SJSA1 (cell line): ENCODE data around the gene PPIP5K2. TPM values are rescaled to one million over a fixed set of nuclear protein-coding genes. Genes with fewer than 3 reads are reported as not detected.

Experiments
- DNase-seq, 2 experiments: peaks; one replicate each; pipeline ENCODE4 v3.0.0-alpha.2; 2015 to 2020; ENCODE audit warnings: low spot score in 2 of 2, low read depth in 1 of 2
- H3K27ac ChIP-seq: fragments of 250-450 bp; sonication (Bioruptor Pico); 2 replicates; pipeline ENCODE4 v1.5.1; 2020; ENCODE audit warnings: mild to moderate bottlenecking, moderate library complexity
- H3K27me3 ChIP-seq: fragments of 250-450 bp; sonication (Bioruptor Pico); replicated peaks from 2 replicates; pipeline ENCODE4 v1.5.1; 2020; ENCODE audit warnings: mild to moderate bottlenecking, moderate library complexity
- H3K36me3 ChIP-seq: fragments of 250-450 bp; sonication (Bioruptor Pico); 2 replicates; pipeline ENCODE4 v1.5.1; 2020; ENCODE audit warnings: mild to moderate bottlenecking
- H3K4me1 ChIP-seq: fragments of 250-450 bp; sonication (Bioruptor Pico); replicated peaks from 2 replicates; pipeline ENCODE4 v1.6.1; 2021; ENCODE audit warnings: mild to moderate bottlenecking
- H3K4me3 ChIP-seq: fragments of 250-450 bp; sonication (Bioruptor Pico); 2 replicates; pipeline ENCODE4 v1.5.1; 2020; ENCODE audit warnings: mild to moderate bottlenecking
- H3K9me3 ChIP-seq: fragments of 250-450 bp; sonication (Bioruptor Pico); replicated peaks from 2 replicates; pipeline ENCODE4 v1.5.1; 2020; ENCODE audit warnings: mild to moderate bottlenecking
- total RNA-seq: library from RNA; depleted of rRNA; stranded (reverse); fragments of >200 nt; shearing (Covaris generic); gene quantifications from 2 replicates; pipeline ENCODE4 v1.2.3, GENCODE V29; 2014

PPIP5K2 gene
- total RNA-seq, 1 experiment from 2014 or later = 118 TPM

GRCh38 chr5:103109277-103109676, 10.8 kb upstream of the PPIP5K2 start:
- H3K27me3 ChIP-seq = no peaks in the 10 kb centered on the region
- DNase-seq = no peak
- no peak overlapping the region for H3K4me3 ChIP-seq
- H3K36me3 ChIP-seq = no peaks in the 10 kb centered on the region
- no peak overlapping the region for H3K27ac ChIP-seq
- no peaks in the 10 kb centered on the region for H3K4me1 ChIP-seq
- H3K9me3 ChIP-seq = no peaks in the 10 kb centered on the region

- no peaks in the 10 kb centered on the region for H3K9me3 ChIP-seq
- no peaks in the 10 kb centered on the region for H3K36me3 ChIP-seq
- H3K27me3 ChIP-seq = no peaks in the 10 kb centered on the region
- no peak overlapping the region for H3K4me3 ChIP-seq
- DNase-seq = no peak
- no peak overlapping the region for H3K27ac ChIP-seq
- H3K4me1 ChIP-seq = no peaks in the 10 kb centered on the region
Observed at GRCh38 chr5:103110403-103110802, 9.7 kb upstream of the PPIP5K2 start.

GRCh38 chr5:103111468-103111867, 8.6 kb upstream of the PPIP5K2 start:
- H3K4me1 ChIP-seq = no peaks in the 10 kb centered on the region

GRCh38 chr5:103112910-103113309, 7.2 kb upstream of the PPIP5K2 start:
- Histone ChIP-seq H3K9me3 (no peaks in the 10 kb centered on the region), H3K27me3 (no peaks in the 10 kb centered on the region), H3K27ac (no peak overlapping the region), H3K4me3 (no peak overlapping the region), H3K36me3 (no peaks in the 10 kb centered on the region), H3K4me1 (peaks cover 4% of the 10 kb centered on the region)
- no peak for DNase-seq

More at GRCh38 chr5:103111468-103111867, 8.6 kb upstream of the PPIP5K2 start:
- Histone ChIP-seq H3K9me3 (no peaks in the 10 kb centered on the region), H3K4me3 (no peak overlapping the region), H3K27me3 (no peaks in the 10 kb centered on the region), H3K27ac (no peak overlapping the region), H3K36me3 (no peaks in the 10 kb centered on the region)
- DNase-seq = no peak

- H3K36me3 ChIP-seq = no peaks in the 10 kb centered on the region
- H3K9me3 ChIP-seq = no peaks in the 10 kb centered on the region
- H3K4me3 ChIP-seq = no peak overlapping the region
- DNase-seq = no peak
- H3K27me3 ChIP-seq = no peaks in the 10 kb centered on the region
- no peak overlapping the region for H3K27ac ChIP-seq
- peaks cover 10% of the 10 kb centered on the region for H3K4me1 ChIP-seq
Observed at GRCh38 chr5:103114440-103114839, 5.7 kb upstream of the PPIP5K2 start.

GRCh38 chr5:103117471-103117991, 2.6 kb upstream of the PPIP5K2 start:
- no peak overlapping the region; the same call in 1 of the 2 replicates for H3K27ac ChIP-seq
- H3K9me3 ChIP-seq = no peaks in the 10 kb centered on the region
- no peaks in the 10 kb centered on the region for H3K27me3 ChIP-seq
- no peak overlapping the region for H3K4me3 ChIP-seq
- peaks cover 17% of the 10 kb centered on the region for H3K4me1 ChIP-seq
- H3K36me3 ChIP-seq = no peaks in the 10 kb centered on the region
- no peak for DNase-seq

- Histone ChIP-seq H3K27ac (peak overlapping the region; percentile 97), H3K4me1 (peaks cover 17% of the 10 kb centered on the region), H3K36me3 (no peaks in the 10 kb centered on the region; the same call in 1 of the 2 replicates), H3K4me3 (peak overlapping the region; percentile 55), H3K9me3 (no peaks in the 10 kb centered on the region), H3K27me3 (no peaks in the 10 kb centered on the region)
- DNase-seq = no peak
Observed at GRCh38 chr5:103119070-103119764, 884 bp upstream of the PPIP5K2 start.

- peak in 1 of 2 experiments; percentile 43 for DNase-seq
- H3K36me3 ChIP-seq = no peaks in the 10 kb centered on the region; the same call in 1 of the 2 replicates
- peaks cover 17% of the 10 kb centered on the region for H3K4me1 ChIP-seq
- H3K9me3 ChIP-seq = no peaks in the 10 kb centered on the region
- H3K27ac ChIP-seq = peak overlapping the region; percentile 97
- H3K27me3 ChIP-seq = no peaks in the 10 kb centered on the region
- peak overlapping the region; percentile 55 for H3K4me3 ChIP-seq
Observed at GRCh38 chr5:103120607-103121200, 603 bp downstream of the PPIP5K2 start.

- peaks cover 17% of the 10 kb centered on the region for H3K4me1 ChIP-seq
- H3K27me3 ChIP-seq = no peaks in the 10 kb centered on the region
- DNase-seq = no peak
- no peak overlapping the region for H3K27ac ChIP-seq
- no peaks in the 10 kb centered on the region; the same call in 1 of the 2 replicates for H3K36me3 ChIP-seq
- no peaks in the 10 kb centered on the region for H3K9me3 ChIP-seq
- H3K4me3 ChIP-seq = no peak overlapping the region
Observed at GRCh38 chr5:103122242-103122641, 2.1 kb downstream of the PPIP5K2 start.

GRCh38 chr5:103126557-103126956, 6.5 kb downstream of the PPIP5K2 start:
- Histone ChIP-seq H3K27me3 (no peaks in the 10 kb centered on the region), H3K4me1 (peaks cover 3% of the 10 kb centered on the region; the same call in 1 of the 2 replicates), H3K27ac (no peak overlapping the region), H3K9me3 (no peaks in the 10 kb centered on the region), H3K4me3 (no peak overlapping the region), H3K36me3 (peaks cover 7% of the 10 kb centered on the region)
- DNase-seq = no peak

GRCh38 chr5:103127292-103127817, 7.3 kb downstream of the PPIP5K2 start:
- Histone ChIP-seq H3K27me3 (no peaks in the 10 kb centered on the region), H3K4me3 (no peak overlapping the region)
- no peak for DNase-seq

GRCh38 chr5:103128202-103128601, 8.1 kb downstream of the PPIP5K2 start:
- no peak overlapping the region for H3K27ac ChIP-seq
- no peak overlapping the region for H3K4me3 ChIP-seq
- no peaks in the 10 kb centered on the region for H3K9me3 ChIP-seq
- DNase-seq = no peak
- H3K4me1 ChIP-seq = no peaks in the 10 kb centered on the region
- no peaks in the 10 kb centered on the region for H3K27me3 ChIP-seq
- peaks cover 7% of the 10 kb centered on the region for H3K36me3 ChIP-seq

More at GRCh38 chr5:103127292-103127817, 7.3 kb downstream of the PPIP5K2 start:
- Histone ChIP-seq H3K36me3 (peaks cover 7% of the 10 kb centered on the region), H3K27ac (no peak overlapping the region), H3K4me1 (no peaks in the 10 kb centered on the region), H3K9me3 (no peaks in the 10 kb centered on the region)

- DNase-seq = no peak
- Histone ChIP-seq H3K27ac (no peak overlapping the region), H3K36me3 (peaks cover 20% of the 10 kb centered on the region), H3K4me1 (no peaks in the 10 kb centered on the region), H3K9me3 (no peaks in the 10 kb centered on the region), H3K27me3 (no peaks in the 10 kb centered on the region), H3K4me3 (no peak overlapping the region)
Observed at GRCh38 chr5:103132684-103133083, 12.6 kb downstream of the PPIP5K2 start.

GRCh38 chr5:103133231-103133630, 13.1 kb downstream of the PPIP5K2 start:
- Histone ChIP-seq H3K36me3 (peaks cover 22% of the 10 kb centered on the region), H3K4me1 (no peaks in the 10 kb centered on the region), H3K4me3 (no peak overlapping the region), H3K27me3 (no peaks in the 10 kb centered on the region), H3K27ac (no peak overlapping the region), H3K9me3 (no peaks in the 10 kb centered on the region)
- no peak for DNase-seq
